Breast epithelium (tissue), 4 donors: ENCODE results near the gene HMGB3. TPM values are rescaled to one million over a fixed set of nuclear protein-coding genes. Genes with fewer than 3 reads are reported as not detected.

Experiments
- DNase-seq, 2 donors: peaks; one replicate each; pipeline ENCODE4 v3.0.0-alpha.2; 2019; ENCODE audit warnings: low spot score in 2 of 2
- H3K27ac ChIP-seq, 2 donors: fragments of 200-600 bp; sonication (generic) in 1 of 2; one replicate each; pipeline ENCODE4 v1.5.1; 2016 to 2019; ENCODE audit warnings: mild to moderate bottlenecking in 1 of 2
- H3K27me3 ChIP-seq, 2 donors: fragments of 200-600 bp; sonication (generic) in 1 of 2; one replicate each; pipeline versions ENCODE4 v1.5.1 to v1.6.0; 2017 to 2019; ENCODE audit warnings: control low read depth in 1 of 2, mild to moderate bottlenecking in 1 of 2
- H3K36me3 ChIP-seq: fragments of 200-600 bp; one replicate; pipeline ENCODE4 v1.5.1; 2019
- H3K4me1 ChIP-seq, 2 donors: fragments of 200-600 bp; sonication (generic); one replicate each; pipeline ENCODE4 v1.5.1; 2016 to 2019; ENCODE audit warnings: control low read depth in 1 of 2
- H3K4me3 ChIP-seq, 3 donors: fragments of 200-600 bp; sonication (generic); 1 replicate in 2 of 3; 2 replicates in 1 of 3; pipeline ENCODE4 v1.5.1; 2016 to 2019; ENCODE audit warnings: mild to moderate bottlenecking in 3 of 3, moderate library complexity in 2 of 3
- H3K9me3 ChIP-seq, 2 donors: fragments of 200-600 bp; sonication (generic) in 1 of 2; one replicate each; pipeline ENCODE4 v1.5.1; 2016 to 2019; ENCODE audit warnings: control low read depth in 1 of 2
- CTCF ChIP-seq, 3 donors: fragments of 450-650 bp; IDR thresholded peaks; one replicate each; pipeline ENCODE4 v1.5.1; 2016 to 2017; ENCODE audit warnings: antibody characterized with exemption in 3 of 3, mild to moderate bottlenecking in 3 of 3, moderate library complexity in 3 of 3
- POLR2A ChIP-seq: fragments of 450-650 bp; IDR thresholded peaks from one replicate; pipeline ENCODE4 v1.6.1; 2016; ENCODE audit warnings: antibody characterized with exemption, mild to moderate bottlenecking, moderate library complexity
- POLR2AphosphoS5 ChIP-seq, 3 donors: sonication (generic); formaldehyde crosslinking; IDR thresholded peaks; one replicate each; pipeline ENCODE4 v1.6.1; 2017; ENCODE audit warnings: antibody characterized with exemption in 3 of 3
- intact Hi-C: fragments of 100-400 bp; cut with DNase I; formaldehyde crosslinking; loops from one replicate; pipeline ENCODE4 v1.15.1; 2023; ENCODE audit warnings: low total_unique reads
- total RNA-seq, 3 donors: library from RNA; depleted of rRNA; stranded (reverse); fragments of >200 nt; gene quantifications; one replicate each; pipeline ENCODE4 v1.1.0, GENCODE V29; 2016

HMGB3 gene
- total RNA-seq, 3 donors from 2014 or later, result 2.5 to 6.2 (median 2.7) TPM

GRCh38 chrX:150940844-150941495 lies 42.2 kb upstream of the HMGB3 start:
- Histone ChIP-seq H3K9me3 (peaks cover 0 to 8% of the 10 kb centered on the region in 2 donors), H3K27me3 (peaks cover 0 to 8% of the 10 kb centered on the region in 2 donors), H3K4me1 (no peaks in the 10 kb centered on the region), H3K36me3 (no peaks in the 10 kb centered on the region), H3K4me3 (no peak overlapping the region), H3K27ac (no peak overlapping the region)
- TF ChIP-seq CTCF (IDR thresholded peaks at IDR 0.05) (no peak), POLR2AphosphoS5 (IDR thresholded peaks at IDR 0.05) (no peak), POLR2A (no peak)
- DNase-seq, result no peak
- intact Hi-C loops, result no loop called here

- no peak overlapping the region for H3K27ac ChIP-seq
- no peak for DNase-seq
- H3K9me3 ChIP-seq, result peaks cover 0 to 8% of the 10 kb centered on the region in 2 donors
- peaks cover 0 to 13% of the 10 kb centered on the region in 2 donors for H3K27me3 ChIP-seq
- intact Hi-C loops, result no loop called here
- no peaks in the 10 kb centered on the region for H3K4me1 ChIP-seq
- no peaks in the 10 kb centered on the region for H3K36me3 ChIP-seq
- no peak overlapping the region for H3K4me3 ChIP-seq
- TF ChIP-seq CTCF (IDR thresholded peaks at IDR 0.05), result no peak
Observed at GRCh38 chrX:150941580-150941979, 41.6 kb upstream of the HMGB3 start.

- intact Hi-C loops, result no loop called here
- Histone ChIP-seq H3K27ac (no peak overlapping the region), H3K27me3 (peaks cover 0 to 24% of the 10 kb centered on the region in 2 donors), H3K4me3 (no peak overlapping the region), H3K4me1 (no peaks in the 10 kb centered on the region), H3K36me3 (no peaks in the 10 kb centered on the region), H3K9me3 (no peaks in the 10 kb centered on the region)
- TF ChIP-seq POLR2A (no peak), CTCF (IDR thresholded peaks at IDR 0.05) (no peak), POLR2AphosphoS5 (IDR thresholded peaks at IDR 0.05) (no peak)
- DNase-seq, result no peak
Observed at GRCh38 chrX:150942942-150943594, 40.1 kb upstream of the HMGB3 start.

- Histone ChIP-seq H3K9me3 (no peaks in the 10 kb centered on the region), H3K27me3 (peaks cover 0 to 24% of the 10 kb centered on the region in 2 donors), H3K4me3 (no peak overlapping the region), H3K27ac (no peak overlapping the region), H3K4me1 (no peaks in the 10 kb centered on the region), H3K36me3 (no peaks in the 10 kb centered on the region)
- intact Hi-C loops, result no loop called here
- TF ChIP-seq CTCF (IDR thresholded peaks at IDR 0.05) (no peak), POLR2A (no peak), POLR2AphosphoS5 (IDR thresholded peaks at IDR 0.05) (no peak)
- DNase-seq, result no peak
Observed at GRCh38 chrX:150944233-150944632, 38.9 kb upstream of the HMGB3 start.

GRCh38 chrX:150954951-150955350 lies 28.2 kb upstream of the HMGB3 start:
- H3K9me3 ChIP-seq, result peaks cover 6 to 12% of the 10 kb centered on the region in 2 donors
- H3K4me3 ChIP-seq, result no peak overlapping the region
- peaks cover 0 to 26% of the 10 kb centered on the region in 2 donors for H3K27me3 ChIP-seq
- no peaks in the 10 kb centered on the region for H3K4me1 ChIP-seq
- DNase-seq, result no peak
- no peaks in the 10 kb centered on the region for H3K36me3 ChIP-seq
- intact Hi-C loops, result no loop called here
- no peak overlapping the region for H3K27ac ChIP-seq
- TF ChIP-seq POLR2A, result no peak
- no peak for TF ChIP-seq CTCF (IDR thresholded peaks at IDR 0.05)
- TF ChIP-seq POLR2AphosphoS5 (IDR thresholded peaks at IDR 0.05), result no peak
